Smooth muscle cell (in vitro differentiated cells): ENCODE measurements around the gene GULP1. TPM values are rescaled to one million over a fixed set of nuclear protein-coding genes. Genes with fewer than 3 reads are reported as not detected.

Experiments used
- DNase-seq: peaks from one replicate; lab custom pipeline; 2025; ENCODE audit not compliant: unreplicated experiment; lab: John Stamatoyannopoulos, UW
- H2AFZ ChIP-seq: fragments of 200-600 bp; sonication (generic); 2 replicates; pipeline ENCODE4 v1.6.0; 2016; ENCODE audit warnings: antibody characterized with exemption, low read depth, mild to moderate bottlenecking
- H3F3A ChIP-seq: fragments of 200-600 bp; sonication (generic); 2 replicates; pipeline ENCODE4 v1.6.0; 2017; ENCODE audit warnings: antibody characterized with exemption, low read depth
- H3K27ac ChIP-seq: fragments of 200-600 bp; sonication (generic); 2 replicates; pipeline ENCODE4 v1.5.1; 2016; ENCODE audit warnings: low read depth, mild to moderate bottlenecking
- H3K27me3 ChIP-seq: fragments of 200-600 bp; sonication (generic); 2 replicates; pipeline ENCODE4 v1.6.1; 2016; ENCODE audit warnings: low read depth, mild to moderate bottlenecking
- H3K36me3 ChIP-seq: fragments of 200-600 bp; sonication (generic); 2 replicates; pipeline ENCODE4 v1.5.1; 2016; ENCODE audit warnings: low read depth
- H3K4me1 ChIP-seq: fragments of 200-600 bp; sonication (generic); 2 replicates; pipeline ENCODE4 v1.5.1; 2016; ENCODE audit warnings: low read depth
- H3K4me2 ChIP-seq: fragments of 200-600 bp; sonication (generic); 2 replicates; pipeline ENCODE4 v1.6.0; 2016; ENCODE audit warnings: mild to moderate bottlenecking
- H3K4me3 ChIP-seq: fragments of 200-600 bp; sonication (generic); 2 replicates; pipeline ENCODE4 v1.5.1; 2016; ENCODE audit warnings: mild to moderate bottlenecking
- H3K79me2 ChIP-seq: fragments of 200-600 bp; sonication (generic); 2 replicates; pipeline ENCODE4 v1.6.0; 2016; ENCODE audit warnings: low read depth, mild to moderate bottlenecking
- H3K9ac ChIP-seq: fragments of 200-600 bp; sonication (generic); 2 replicates; pipeline ENCODE4 v1.6.0; 2016; ENCODE audit warnings: low read depth
- H3K9me3 ChIP-seq: fragments of 200-600 bp; sonication (generic); replicated peaks from 2 replicates; pipeline ENCODE4 v1.5.1; 2016; ENCODE audit warnings: low read depth
- H4K20me1 ChIP-seq: fragments of 200-600 bp; sonication (generic); 2 replicates; pipeline ENCODE4 v1.6.0; 2016; ENCODE audit warnings: low read depth
- CTCF ChIP-seq: fragments of 200-600 bp; sonication (generic); IDR thresholded peaks from 2 replicates; pipeline ENCODE4 v1.5.1; 2017; ENCODE audit warnings: borderline replicate concordance, mild to moderate bottlenecking, antibody characterized with exemption; ENCODE audit not compliant: insufficient read depth, poor library complexity, severe bottlenecking
- WGBS: methylation state at CpG from one replicate; pipeline ENCODE4 v1.1.7; 2016; ENCODE audit warnings: low lambda C conversion rate; 5-methylcytosine and 5-hydroxymethylcytosine counted together
- polyA plus RNA-seq: library from polyadenylated mRNA; unstranded; fragments of >200 nt; fragmentation: Nextera tagmentation; extraction: Ambion mirVana; gene quantifications from 2 replicates; pipeline ENCODE4 v1.2.1, GENCODE V29; 2016
- total RNA-seq: library from RNA; depleted of rRNA; stranded (reverse); fragments of >200 nt; gene quantifications from 2 replicates; pipeline ENCODE4 v1.2.3, GENCODE V29; 2014

Gene GULP1
- total and polyA plus RNA-seq, 2 experiments from 2014 or later: 40.2 to 115 TPM

GRCh38 chr2:188441288-188441947, 149.7 kb downstream of the GULP1 start:
- WGBS: 82% methylated on average over 1 of the region's 1 CpG
- Histone ChIP-seq H3K9me3 (no peaks in the 10 kb centered on the region), H3K4me1 (no peaks in the 10 kb centered on the region)

GRCh38 chr2:188443207-188443606, 151.5 kb downstream of the GULP1 start:
- 94% methylated on average over 3 of the region's 3 CpGs for WGBS
- no peak overlapping the region for H3K9ac ChIP-seq
- peaks cover 50% of the 10 kb centered on the region for H3K79me2 ChIP-seq
- no peaks in the 10 kb centered on the region for H3K36me3 ChIP-seq
- no peak overlapping the region for H3K27ac ChIP-seq
- no peaks in the 10 kb centered on the region for H3K9me3 ChIP-seq
- DNase-seq: no peak
- H2AFZ ChIP-seq: no peak overlapping the region
- H3K4me2 ChIP-seq: no peak overlapping the region
- peaks cover 6% of the 10 kb centered on the region for H4K20me1 ChIP-seq
- H3K27me3 ChIP-seq: no peaks in the 10 kb centered on the region
- no peak overlapping the region for H3K4me3 ChIP-seq
- no peak for TF ChIP-seq CTCF
- H3K4me1 ChIP-seq: no peaks in the 10 kb centered on the region
- no peaks in the 10 kb centered on the region for H3F3A ChIP-seq

More at GRCh38 chr2:188441288-188441947, 149.7 kb downstream of the GULP1 start:
- no peak for TF ChIP-seq CTCF
- Histone ChIP-seq H3F3A (no peaks in the 10 kb centered on the region), H3K9ac (no peak overlapping the region), H3K79me2 (peaks cover 47% of the 10 kb centered on the region), H3K27me3 (no peaks in the 10 kb centered on the region), H3K27ac (no peak overlapping the region), H2AFZ (no peak overlapping the region), H3K36me3 (no peaks in the 10 kb centered on the region), H4K20me1 (peaks cover 6% of the 10 kb centered on the region), H3K4me2 (no peak overlapping the region), H3K4me3 (no peak overlapping the region)
- DNase-seq: no peak

GRCh38 chr2:188444106-188444835, 152.6 kb downstream of the GULP1 start:
- H3K9me3 ChIP-seq: no peaks in the 10 kb centered on the region

More at GRCh38 chr2:188444106-188444835, 152.6 kb downstream of the GULP1 start:
- Histone ChIP-seq H3K4me2 (no peak overlapping the region), H3K4me1 (no peaks in the 10 kb centered on the region), H3F3A (no peaks in the 10 kb centered on the region), H3K27me3 (no peaks in the 10 kb centered on the region), H4K20me1 (peaks cover 6% of the 10 kb centered on the region), H3K36me3 (no peaks in the 10 kb centered on the region), H3K4me3 (no peak overlapping the region), H3K79me2 (peaks cover 50% of the 10 kb centered on the region), H3K9ac (no peak overlapping the region), H3K27ac (no peak overlapping the region), H2AFZ (no peak overlapping the region)
- 99% methylated on average over 3 of the region's 3 CpGs for WGBS
- no peak for TF ChIP-seq CTCF
- no peak for DNase-seq
